ENCODE measurements around the gene PURA. TPM values are rescaled to one million over a fixed set of nuclear protein-coding genes. Genes with fewer than 3 reads are reported as not detected.
A peak's percentile ranks its signal among the peaks of the same experiment; 100 is the strongest.

PURA gene
- total and polyA plus RNA-seq, 8 donors, result 3.3 to 30.8 (median 20.2) TPM

- Histone ChIP-seq H3K4me3 (peak overlapping the region; percentile 36 to 56 (median 48)), H3K27ac (no peak overlapping the region), H3K36me3 (no peaks in the 10 kb centered on the region), H3K4me1 (peaks cover 32 to 67% (median 50%) of the 10 kb centered on the region in 4 donors), H3K9me3 (no peaks in the 10 kb centered on the region), H3K27me3 (peaks cover 0 to 8% (median 4%) of the 10 kb centered on the region in 3 donors)
- no peak for DNase-seq
- TF ChIP-seq EP300 (IDR thresholded peaks at IDR 0.05), result no peak
- TF ChIP-seq POLR2AphosphoS5 (IDR thresholded peaks at IDR 0.05), result no peak
- no peak for TF ChIP-seq CTCF (IDR thresholded peaks at IDR 0.05)
- no peak for TF ChIP-seq POLR2A (IDR thresholded peaks at IDR 0.05)
- intact Hi-C loops (cut with DNase I; ENCODE audit: low total_unique reads), result loop anchor here (5.0 kb wide), 1 partner anchor 38 kb away; no protein-coding TSS in a partner anchor
- 67 to 79% (median 74%) methylated on average over 3 of the region's 3 CpGs for WGBS, 5 donors
Measured at GRCh38 chr5:140145256-140145655, 31.3 kb downstream of the PURA start.

- H3K4me1 ChIP-seq, result peaks cover 25 to 60% (median 43%) of the 10 kb centered on the region in 4 donors
- peak overlapping the region; percentile 36 to 56 (median 48) for H3K4me3 ChIP-seq
- intact Hi-C loops (cut with DNase I; ENCODE audit: low total_unique reads), result loop anchor here (5.0 kb wide), 1 partner anchor 39 kb away; no protein-coding TSS in a partner anchor
- peak overlapping the region in 2 of 5 donors; percentile 14 to 59 for H3K27ac ChIP-seq
- H3K27me3 ChIP-seq, result peaks cover 0 to 8% (median 4%) of the 10 kb centered on the region in 3 donors
- H3K9me3 ChIP-seq, result no peaks in the 10 kb centered on the region
- TF ChIP-seq EP300 (IDR thresholded peaks at IDR 0.05) (no peak), CTCF (IDR thresholded peaks at IDR 0.05) (peak in 5 of 7 experiments; percentile 26 to 88 (median 77)), POLR2A (IDR thresholded peaks at IDR 0.05) (no peak), POLR2AphosphoS5 (IDR thresholded peaks at IDR 0.05) (peak; percentile 14 to 46 (median 37))
- H3K36me3 ChIP-seq, result no peaks in the 10 kb centered on the region
- DNase-seq, result peak; percentile 84 to 93
- WGBS, 5 donors, result 9 to 15% (median 12%) methylated on average over 39 to 64 of the region's 64 CpGs
Measured at GRCh38 chr5:140145818-140146522, 32.1 kb downstream of the PURA start.

DNA sequence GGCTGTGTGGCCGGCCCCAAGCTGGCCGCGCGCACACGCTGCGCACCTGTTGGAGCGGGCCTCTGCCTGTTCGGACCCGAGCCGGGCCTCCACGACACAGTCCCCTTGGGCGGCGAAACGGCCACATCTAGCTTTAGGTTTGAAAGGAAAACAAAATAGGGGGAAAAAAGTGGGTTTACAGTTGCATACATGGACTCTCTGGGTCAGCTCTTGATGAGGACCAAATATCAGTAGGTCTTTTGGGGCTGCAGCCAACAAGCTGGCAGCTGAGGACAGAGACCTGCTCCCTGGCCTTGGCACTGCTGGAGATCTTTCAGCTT is 32.6 kb downstream of the PURA start:
- intact Hi-C loops (cut with DNase I; ENCODE audit: low total_unique reads), result loop anchor here (5.0 kb wide), 1 partner anchor 39 kb away; no protein-coding TSS in a partner anchor
- peak overlapping the region; percentile 36 to 56 (median 48) for H3K4me3 ChIP-seq

GRCh38 chr5:140147460-140147859 is 33.6 kb downstream of the PURA start:
- Histone ChIP-seq H3K4me3 (no peak overlapping the region), H3K27me3 (peaks cover 0 to 8% (median 4%) of the 10 kb centered on the region in 3 donors), H3K4me1 (peaks cover 29 to 53% (median 42%) of the 10 kb centered on the region in 4 donors), H3K27ac (no peak overlapping the region), H3K9me3 (no peaks in the 10 kb centered on the region), H3K36me3 (no peaks in the 10 kb centered on the region)
- 75 to 100% (median 83%) methylated on average over 1 of the region's 1 CpG for WGBS, 5 donors
- no peak for DNase-seq
- TF ChIP-seq EP300 (IDR thresholded peaks at IDR 0.05) (no peak), CTCF (IDR thresholded peaks at IDR 0.05) (no peak), POLR2AphosphoS5 (IDR thresholded peaks at IDR 0.05) (no peak), POLR2A (IDR thresholded peaks at IDR 0.05) (no peak)
- intact Hi-C loops (cut with DNase I; ENCODE audit: low total_unique reads), result loop anchor here (5.0 kb wide), 1 partner anchor 40 kb away; no protein-coding TSS in a partner anchor

More for the DNA sequence above, 32.6 kb downstream of the PURA start:
- Histone ChIP-seq H3K27me3 (peaks cover 0 to 8% (median 4%) of the 10 kb centered on the region in 3 donors), H3K9me3 (no peaks in the 10 kb centered on the region), H3K4me1 (peaks cover 22 to 55% (median 40%) of the 10 kb centered on the region in 4 donors), H3K27ac (peak overlapping the region in 1 of 5 donors; percentile 59), H3K36me3 (no peaks in the 10 kb centered on the region)
- 56 to 83% (median 75%) methylated on average over 13 to 14 of the region's 14 CpGs for WGBS, 5 donors
- no peak for DNase-seq
- TF ChIP-seq CTCF (IDR thresholded peaks at IDR 0.05) (no peak), POLR2A (IDR thresholded peaks at IDR 0.05) (no peak), EP300 (IDR thresholded peaks at IDR 0.05) (no peak), POLR2AphosphoS5 (IDR thresholded peaks at IDR 0.05) (no peak)

All from stomach (tissue), 9 donors.